MM.1S (cell line): Measurements from ENCODE around the gene ARHGAP30.

ENCODE experiments used
- DNase-seq: peaks from one replicate; pipeline ENCODE4 v3.0.0-alpha.2; 2015
- H2AFZ ChIP-seq: fragments of 300-600 bp; sonication (generic); 2 replicates; pipeline ENCODE4 v1.6.0; 2016; ENCODE audit warnings: antibody characterized with exemption, low read length
- H3F3A ChIP-seq: fragments of 300-600 bp; sonication (generic); 2 replicates; pipeline ENCODE4 v1.6.1; 2016; ENCODE audit warnings: mild to moderate bottlenecking, antibody characterized with exemption, low read length, moderate library complexity, mixed read lengths; ENCODE audit not compliant: insufficient read depth
- H3K27ac ChIP-seq: fragments of 300-600 bp; sonication (generic); 2 replicates; pipeline ENCODE4 v1.5.1; 2016; ENCODE audit warnings: mild to moderate bottlenecking, low read length
- H3K27me3 ChIP-seq: fragments of 300-600 bp; sonication (generic); replicated peaks from 2 replicates; pipeline ENCODE4 v1.6.0; 2016; ENCODE audit warnings: low read length; ENCODE audit not compliant: insufficient read depth
- H3K36me3 ChIP-seq: fragments of 300-600 bp; sonication (generic); replicated peaks from 2 replicates; pipeline ENCODE4 v1.6.1; 2016; ENCODE audit warnings: mild to moderate bottlenecking, low read length, mixed read lengths; ENCODE audit not compliant: insufficient read depth
- H3K4me1 ChIP-seq: fragments of 300-600 bp; sonication (generic); 2 replicates; pipeline ENCODE4 v1.6.1; 2016; ENCODE audit warnings: low read length, mixed read lengths
- H3K4me2 ChIP-seq: fragments of 300-600 bp; sonication (generic); 2 replicates; pipeline ENCODE4 v1.6.0; 2016; ENCODE audit warnings: low read depth, low read length
- H3K4me3 ChIP-seq: fragments of 300-600 bp; sonication (generic); 2 replicates; pipeline ENCODE4 v1.5.1; 2016; ENCODE audit warnings: low read length, mixed read lengths
- H3K79me2 ChIP-seq: fragments of 300-600 bp; sonication (generic); 2 replicates; pipeline ENCODE4 v1.6.1; 2016; ENCODE audit warnings: mixed run types, low read length, mixed read lengths
- H3K9ac ChIP-seq: fragments of 300-600 bp; sonication (generic); 2 replicates; pipeline ENCODE4 v1.6.1; 2016; ENCODE audit warnings: low read length, mixed read lengths
- H3K9me2 ChIP-seq: fragments of 300-600 bp; sonication (generic); replicated peaks from 2 replicates; pipeline ENCODE4 v1.6.1; 2016; ENCODE audit warnings: mild to moderate bottlenecking, low read length, mixed read lengths; ENCODE audit not compliant: insufficient read depth
- H3K9me3 ChIP-seq: fragments of 300-600 bp; sonication (generic); replicated peaks from 2 replicates; pipeline ENCODE4 v1.6.1; 2016; ENCODE audit warnings: mild to moderate bottlenecking, low read length, mixed read lengths; ENCODE audit not compliant: insufficient read depth
- H4K20me1 ChIP-seq: fragments of 300-600 bp; sonication (generic); 2 replicates; pipeline ENCODE4 v1.6.1; 2016; ENCODE audit warnings: mild to moderate bottlenecking, low read length, moderate library complexity, mixed read lengths; ENCODE audit not compliant: insufficient read depth
- CTCF ChIP-seq: fragments of 300-600 bp; sonication (generic); IDR thresholded peaks from 2 replicates; pipeline ENCODE4 v1.5.1; 2016; ENCODE audit warnings: antibody characterized with exemption, low read length, mixed read lengths
- EZH2 ChIP-seq: fragments of 300-600 bp; sonication (generic); optimal IDR thresholded peaks from 2 replicates; pipeline ENCODE3; 2017; ENCODE audit warnings: low read depth, mild to moderate bottlenecking, antibody characterized with exemption, low read length, mixed read lengths
- EZH2phosphoT487 ChIP-seq: fragments of 300-600 bp; sonication (generic); IDR thresholded peaks from 2 replicates; pipeline ENCODE4 v1.6.1; 2018; ENCODE audit warnings: antibody characterized with exemption, low read length

The ARHGAP30 gene

GRCh38 chr1:161039546-161039945 lies 30.1 kb downstream of the ARHGAP30 start:
- Histone ChIP-seq H3K4me2 (peak overlapping the region; percentile 85), H3K4me3 (peak overlapping the region; percentile 83), H3K27ac (peak overlapping the region; percentile 40; the same call in 1 of the 2 replicates)

GRCh38 chr1:161039154-161039545 lies 30.5 kb downstream of the ARHGAP30 start:
- TF ChIP-seq EZH2 (no peak), CTCF (no peak), EZH2phosphoT487 (no peak)
- no peaks in the 10 kb centered on the region for H3K9me2 ChIP-seq
- no peaks in the 10 kb centered on the region for H4K20me1 ChIP-seq
- peaks cover 10% of the 10 kb centered on the region for H3K36me3 ChIP-seq
- DNase-seq: no peak
- H3K9me3 ChIP-seq: no peaks in the 10 kb centered on the region
- peak overlapping the region; percentile 89 for H2AFZ ChIP-seq
- H3K79me2 ChIP-seq: peaks cover 44% of the 10 kb centered on the region
- no peaks in the 10 kb centered on the region for H3K27me3 ChIP-seq
- peaks cover 10% of the 10 kb centered on the region for H3K4me1 ChIP-seq
- peaks cover 14% of the 10 kb centered on the region for H3F3A ChIP-seq
- peak overlapping the region; percentile 83 for H3K4me3 ChIP-seq
- H3K4me2 ChIP-seq: peak overlapping the region; percentile 85
- H3K27ac ChIP-seq: peak overlapping the region; percentile 40; the same call in 1 of the 2 replicates
- peak overlapping the region; percentile 72; the same call in 1 of the 2 replicates for H3K9ac ChIP-seq

More at GRCh38 chr1:161039546-161039945, 30.1 kb downstream of the ARHGAP30 start:
- TF ChIP-seq CTCF (no peak), EZH2phosphoT487 (no peak), EZH2 (no peak)
- no peaks in the 10 kb centered on the region for H3K9me3 ChIP-seq
- no peak overlapping the region for H2AFZ ChIP-seq
- H4K20me1 ChIP-seq: no peaks in the 10 kb centered on the region
- no peaks in the 10 kb centered on the region for H3K9me2 ChIP-seq
- H3K9ac ChIP-seq: peak overlapping the region; percentile 72; the same call in 1 of the 2 replicates
- H3K79me2 ChIP-seq: peaks cover 48% of the 10 kb centered on the region
- peak; percentile 9 for DNase-seq
- peaks cover 10% of the 10 kb centered on the region for H3K36me3 ChIP-seq
- H3K27me3 ChIP-seq: no peaks in the 10 kb centered on the region
- peaks cover 15% of the 10 kb centered on the region for H3F3A ChIP-seq
- peaks cover 12% of the 10 kb centered on the region for H3K4me1 ChIP-seq

GRCh38 chr1:161038523-161039153 lies 31.1 kb downstream of the ARHGAP30 start, which contains the start of gene TSTD1:
Gene TSTD1, minus strand, starts transcription at chr1:161038964. Its CDS starts 75 bp downstream, at chr1:161038889.
- Histone ChIP-seq H3K79me2 (peaks cover 42% of the 10 kb centered on the region), H3K9ac (peak within 1 kb of the TSS; percentile 72), H3F3A (peaks cover 14% of the 10 kb centered on the region), H3K27ac (peak within 1 kb of the TSS; percentile 40; the same call in 1 of the 2 replicates), H3K9me3 (no peaks in the 10 kb centered on the region), H3K4me3 (peak within 1 kb of the TSS; percentile 83), H3K4me2 (peak within 1 kb of the TSS; percentile 85), H3K27me3 (no peaks in the 10 kb centered on the region), H3K9me2 (no peaks in the 10 kb centered on the region), H2AFZ (peak within 1 kb of the TSS; percentile 89), H4K20me1 (no peaks in the 10 kb centered on the region), H3K36me3 (peaks cover 10% of the 10 kb centered on the region), H3K4me1 (peaks cover 8% of the 10 kb centered on the region)
- TF ChIP-seq EZH2 (no peak), CTCF (no peak), EZH2phosphoT487 (no peak)
- peak; percentile 92 for DNase-seq
